HFFc6 (cell line): ENCODE measurements around the gene CYP2D6. TPM values are rescaled to one million over a fixed set of nuclear protein-coding genes. Genes with fewer than 3 reads are reported as not detected.
"Not testable (repeated sequence)": the region's sequence is repeated elsewhere in the genome, so short reads cannot be mapped to it uniquely, and the experiment has no call there.

Source experiments
- DNase-seq: peaks from one replicate; pipeline ENCODE4 v3.0.0-alpha.2; 2018
- H3K27ac Mint-ChIP-seq: 2 replicates; pipeline ENCODE4 v1.8.0; 2020; ENCODE audit warnings: mild to moderate bottlenecking, mixed read lengths
- H3K27me3 Mint-ChIP-seq: 2 replicates; pipeline ENCODE4 v1.8.0; 2021; ENCODE audit warnings: mild to moderate bottlenecking, moderate library complexity, mixed read lengths; ENCODE audit not compliant: insufficient read depth
- H3K36me3 Mint-ChIP-seq: 2 replicates; pipeline ENCODE4 v1.8.0; 2021; ENCODE audit warnings: low read depth, mixed read lengths
- H3K4me1 Mint-ChIP-seq: 2 replicates; pipeline ENCODE4 v1.8.0; 2020; ENCODE audit warnings: low read depth, mixed read lengths
- H3K4me3 Mint-ChIP-seq: 2 replicates; pipeline ENCODE4 v1.8.0; 2020; ENCODE audit warnings: mild to moderate bottlenecking, moderate library complexity, mixed read lengths
- H3K9me3 Mint-ChIP-seq: 2 replicates; pipeline ENCODE4 v1.8.0; 2020; ENCODE audit warnings: mild to moderate bottlenecking, mixed read lengths
- total RNA-seq, 6 experiments: library from RNA; stranded (reverse); fragmentation: NEBNext Ultra II Directional; extraction: Animal tissue kit (Norgen Biotek cat#: 25700); gene quantifications; 2 replicates in 1 of 6; 3 replicates in 5 of 6; pipeline ENCODE4 v1.2.3, GENCODE V29; 2021
- TF ChIP-seq, protein P1 (sequence below): fragments of 200-600 bp; sonication (generic); IDR thresholded peaks from 2 replicates; pipeline ENCODE4 v1.5.0; 2021; ENCODE audit warnings: antibody characterized with exemption, mild to moderate bottlenecking

The CYP2D6 gene
- total RNA-seq, 6 experiments from 2014 or later, result 0.13 to 0.35 (median 0.17) TPM; not detected in 1

GRCh38 chr22:42127606-42128005 is 3.0 kb downstream of the CYP2D6 start:
- Mint-ChIP-seq H3K27ac (no peak overlapping the region), H3K4me1 (no peaks in the 10 kb centered on the region), H3K4me3 (no peak overlapping the region), H3K36me3 (no peaks in the 10 kb centered on the region), H3K27me3 (peaks cover 2% of the 10 kb centered on the region), H3K9me3 (peaks cover 3% of the 10 kb centered on the region; the same call in 1 of the 2 replicates)
- no peak for DNase-seq
- TF ChIP-seq, protein P1, sequence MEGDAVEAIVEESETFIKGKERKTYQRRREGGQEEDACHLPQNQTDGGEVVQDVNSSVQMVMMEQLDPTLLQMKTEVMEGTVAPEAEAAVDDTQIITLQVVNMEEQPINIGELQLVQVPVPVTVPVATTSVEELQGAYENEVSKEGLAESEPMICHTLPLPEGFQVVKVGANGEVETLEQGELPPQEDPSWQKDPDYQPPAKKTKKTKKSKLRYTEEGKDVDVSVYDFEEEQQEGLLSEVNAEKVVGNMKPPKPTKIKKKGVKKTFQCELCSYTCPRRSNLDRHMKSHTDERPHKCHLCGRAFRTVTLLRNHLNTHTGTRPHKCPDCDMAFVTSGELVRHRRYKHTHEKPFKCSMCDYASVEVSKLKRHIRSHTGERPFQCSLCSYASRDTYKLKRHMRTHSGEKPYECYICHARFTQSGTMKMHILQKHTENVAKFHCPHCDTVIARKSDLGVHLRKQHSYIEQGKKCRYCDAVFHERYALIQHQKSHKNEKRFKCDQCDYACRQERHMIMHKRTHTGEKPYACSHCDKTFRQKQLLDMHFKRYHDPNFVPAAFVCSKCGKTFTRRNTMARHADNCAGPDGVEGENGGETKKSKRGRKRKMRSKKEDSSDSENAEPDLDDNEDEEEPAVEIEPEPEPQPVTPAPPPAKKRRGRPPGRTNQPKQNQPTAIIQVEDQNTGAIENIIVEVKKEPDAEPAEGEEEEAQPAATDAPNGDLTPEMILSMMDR, result no peak

DNA sequence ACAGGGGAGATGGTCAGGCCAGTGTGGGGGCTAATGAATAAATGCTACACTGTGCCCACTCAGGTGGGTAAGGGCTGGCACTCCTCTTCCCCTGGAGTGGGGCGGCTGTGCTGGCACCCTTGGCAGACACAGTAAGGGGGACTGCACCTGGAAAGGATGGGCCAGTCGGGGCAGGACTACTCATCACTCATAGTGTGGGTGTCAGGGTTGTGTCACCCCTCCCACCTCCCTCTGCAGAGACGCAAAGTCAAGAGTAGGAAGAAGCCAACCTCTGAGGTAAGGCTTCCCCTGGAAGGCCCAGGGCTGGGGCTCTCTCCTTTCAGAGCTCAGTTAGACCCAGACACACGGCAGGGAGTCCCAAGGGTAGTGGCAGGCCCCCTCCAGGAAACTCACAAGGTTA is 7.1 kb downstream of the CYP2D6 start:
- H3K27me3 Mint-ChIP-seq, DNase-seq, H3K36me3 Mint-ChIP-seq, H3K27ac Mint-ChIP-seq, H3K9me3 Mint-ChIP-seq, H3K4me3 Mint-ChIP-seq, H3K4me1 Mint-ChIP-seq: not testable (repeated sequence)

GRCh38 chr22:42120231-42121021 is 10.2 kb downstream of the CYP2D6 start:
- H3K27ac Mint-ChIP-seq, H3K36me3 Mint-ChIP-seq, DNase-seq, H3K27me3 Mint-ChIP-seq, H3K9me3 Mint-ChIP-seq, H3K4me3 Mint-ChIP-seq, H3K4me1 Mint-ChIP-seq: not testable (repeated sequence)

DNA sequence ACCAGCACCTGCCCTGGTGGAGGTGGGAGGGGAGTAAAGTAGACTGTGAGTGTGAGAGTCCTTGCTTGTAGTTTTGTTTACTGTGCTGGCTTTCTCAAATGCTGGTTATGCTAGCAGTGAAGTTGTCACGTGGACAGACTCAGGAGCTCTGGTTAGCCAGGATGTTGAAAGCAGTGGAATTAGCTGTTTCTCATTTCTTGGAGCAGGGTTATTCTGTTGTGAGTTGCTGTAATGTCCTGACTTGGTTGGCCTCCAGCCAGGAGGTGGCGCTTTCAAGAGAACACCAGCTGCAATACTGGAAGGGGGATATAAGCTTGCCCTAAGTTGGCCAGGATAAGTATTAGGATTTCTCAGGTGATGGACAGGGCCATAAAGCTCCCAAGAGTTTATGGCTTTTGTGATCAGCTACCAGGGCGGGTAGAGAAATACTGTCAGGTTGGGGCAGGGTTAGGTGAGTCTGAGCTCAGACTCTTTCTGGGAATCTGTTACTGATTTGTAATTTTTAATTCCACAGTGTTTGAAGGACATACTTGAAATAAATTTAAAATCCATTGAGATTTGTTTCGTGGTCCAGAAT is 13.7 kb downstream of the CYP2D6 start:
- Mint-ChIP-seq H3K9me3 (peaks cover 17% of the 10 kb centered on the region), H3K4me1 (no peaks in the 10 kb centered on the region), H3K27ac (no peak overlapping the region), H3K27me3 (peaks cover 5% of the 10 kb centered on the region), H3K4me3 (no peak overlapping the region), H3K36me3 (no peaks in the 10 kb centered on the region)
- DNase-seq, result no peak
- TF ChIP-seq, protein P1, result no peak

- peaks cover 17% of the 10 kb centered on the region for H3K9me3 Mint-ChIP-seq
- not testable (repeated sequence) for DNase-seq, H3K4me1 Mint-ChIP-seq, H3K4me3 Mint-ChIP-seq, H3K27me3 Mint-ChIP-seq, H3K36me3 Mint-ChIP-seq, H3K27ac Mint-ChIP-seq
These were observed 15.2 kb downstream of the CYP2D6 start for GRCh38 chr22:42115420-42115830.

- Mint-ChIP-seq H3K4me1 (no peaks in the 10 kb centered on the region), H3K4me3 (no peak overlapping the region), H3K27ac (no peak overlapping the region), H3K27me3 (peaks cover 4% of the 10 kb centered on the region), H3K36me3 (no peaks in the 10 kb centered on the region), H3K9me3 (peaks cover 17% of the 10 kb centered on the region)
- peak; percentile 3 for DNase-seq
- TF ChIP-seq, protein P1, result peak; percentile 64
These were observed 15.9 kb downstream of the CYP2D6 start for GRCh38 chr22:42114721-42115120.

DNA sequence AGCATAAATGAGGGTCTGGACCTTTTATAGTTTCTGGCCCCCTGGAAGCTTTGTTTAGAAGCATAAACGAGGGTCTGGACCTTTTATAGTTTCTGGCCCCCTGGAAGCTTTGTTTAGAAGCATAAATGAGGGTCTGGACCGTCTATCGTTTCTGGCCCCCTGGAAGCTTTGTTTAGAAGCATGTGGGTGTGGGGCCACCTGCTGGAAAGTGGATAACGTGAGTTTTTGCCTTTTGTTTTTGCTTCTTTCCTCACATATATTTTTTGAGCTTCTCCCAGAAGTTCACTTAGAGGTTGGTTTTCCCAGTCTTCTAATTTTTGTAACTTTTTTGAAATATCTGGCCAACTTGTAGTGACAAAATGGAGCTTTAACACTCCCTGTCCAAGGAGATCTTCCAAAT is 17.8 kb downstream of the CYP2D6 start:
- not testable (repeated sequence) for H3K27ac Mint-ChIP-seq, DNase-seq

More for the DNA sequence above, 17.8 kb downstream of the CYP2D6 start:
- H3K9me3 Mint-ChIP-seq, result peaks cover 17% of the 10 kb centered on the region
- H3K36me3 Mint-ChIP-seq, H3K4me1 Mint-ChIP-seq, H3K27me3 Mint-ChIP-seq, H3K4me3 Mint-ChIP-seq: not testable (repeated sequence)
- TF ChIP-seq, protein P1, result 0 out of 2 replicates have a peak, but pooled peaks have one; percentile 13
